GM18870 (cell line): Measurements from ENCODE around the gene PLCXD3.

Source experiments
- ATAC-seq: cut with Tn5 transposase; IDR thresholded peaks from one replicate; pipeline ENCODE4 v1.9.1; 2021; ENCODE audit warnings: moderate library complexity; ENCODE audit not compliant: unreplicated experiment

Gene PLCXD3

GRCh38 chr5:41416336-41416735, 94.1 kb downstream of the PLCXD3 start:
- no peak for ATAC-seq

DNA sequence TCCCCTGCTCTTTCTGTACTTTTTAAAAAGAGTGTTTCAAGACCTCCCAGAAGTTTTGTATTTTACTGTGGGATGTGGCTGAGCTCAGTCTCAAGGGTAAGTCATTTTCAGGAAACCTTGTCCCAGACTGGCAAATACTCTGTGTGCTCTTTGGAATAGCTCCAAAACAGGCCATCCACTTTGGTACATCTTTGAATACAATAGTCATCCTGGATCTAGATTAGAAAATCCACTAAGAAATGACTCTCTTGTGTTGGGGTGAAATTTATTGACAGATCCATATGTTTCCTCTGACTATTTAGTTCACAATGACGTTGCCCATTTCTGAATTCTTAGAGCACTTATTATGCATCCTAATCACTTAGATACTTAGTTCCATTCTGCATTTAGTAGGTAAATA, 95.2 kb downstream of the PLCXD3 start:
- ATAC-seq, result no peak

DNA sequence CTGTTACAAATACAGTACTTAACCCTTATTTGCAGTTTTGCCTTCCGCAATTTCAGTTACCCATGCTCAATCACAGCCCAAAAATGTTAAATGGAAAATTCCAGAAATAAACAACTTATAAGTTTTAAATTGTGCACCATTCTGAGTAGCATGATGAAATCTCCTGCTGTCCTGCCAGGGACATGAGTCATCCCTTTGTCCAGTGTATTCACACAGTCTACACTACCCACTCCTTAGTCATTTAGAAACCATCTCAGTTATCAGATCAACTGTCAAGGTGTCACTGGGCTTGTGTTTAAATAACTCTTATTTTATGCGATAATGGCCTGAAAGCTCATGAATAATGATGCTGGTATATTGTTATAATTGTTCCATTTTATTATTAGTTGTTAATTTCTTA, 95.8 kb downstream of the PLCXD3 start:
- ATAC-seq, result no peak

DNA sequence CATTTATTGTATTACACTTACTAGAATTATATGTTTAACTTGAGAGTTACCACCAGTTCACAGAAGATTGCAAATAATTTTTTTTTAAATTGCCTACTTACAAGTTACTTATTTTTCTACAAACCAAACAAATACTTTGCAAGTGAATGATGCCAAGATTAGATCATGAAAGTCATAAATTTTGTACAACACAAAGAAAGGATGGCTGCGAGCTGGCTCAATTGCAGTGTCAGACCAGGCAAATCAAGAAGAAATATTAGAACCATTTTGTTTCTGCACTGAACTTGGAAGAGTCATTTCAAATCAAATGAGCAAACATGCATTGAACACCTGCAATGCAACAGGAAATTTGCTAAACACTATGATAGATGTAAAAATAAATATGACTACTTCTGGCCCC, 97.3 kb downstream of the PLCXD3 start:
- ATAC-seq, result no peak

DNA sequence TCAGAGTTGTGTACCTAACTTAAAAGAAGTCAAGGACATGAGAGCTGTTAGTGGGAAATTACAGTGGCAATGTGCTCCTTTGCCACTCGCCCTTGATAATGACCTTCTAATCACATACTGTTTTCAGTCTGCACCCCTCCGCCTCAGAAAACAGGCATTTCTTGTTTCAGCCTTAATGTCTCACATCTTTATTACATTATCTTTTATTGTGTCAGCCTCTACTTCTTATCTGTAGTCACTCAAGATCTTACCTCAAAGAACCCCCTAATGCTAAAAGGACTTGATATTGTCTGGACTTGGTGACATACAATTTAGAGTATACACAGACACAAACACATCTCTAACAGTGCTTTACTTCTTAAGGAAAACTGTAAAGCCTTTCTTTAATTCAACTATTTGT, 97.9 kb downstream of the PLCXD3 start:
- no peak for ATAC-seq

DNA sequence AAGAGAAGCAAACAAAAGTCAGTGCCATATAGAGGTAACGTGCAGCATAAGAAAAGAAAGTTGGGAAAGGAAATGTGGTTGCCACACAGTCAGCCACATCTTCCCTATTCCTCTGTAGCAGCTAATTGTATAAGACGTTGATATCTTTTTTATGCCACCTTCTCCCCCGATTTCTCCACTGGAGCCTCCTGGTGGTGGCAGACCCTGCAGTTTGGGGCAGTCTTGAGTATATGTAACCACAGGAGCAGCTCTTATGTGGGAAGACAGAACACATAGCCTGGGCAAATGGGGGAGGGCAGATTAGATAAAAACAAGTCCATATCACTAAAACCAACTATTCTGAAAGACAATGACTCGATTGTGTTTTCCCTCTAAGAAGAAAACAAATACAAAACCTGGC, 99.7 kb downstream of the PLCXD3 start:
- ATAC-seq, result no peak

GRCh38 chr5:41410307-41410706, 100.1 kb downstream of the PLCXD3 start:
- ATAC-seq, result no peak

- ATAC-seq, result no peak
These were observed 101.5 kb downstream of the PLCXD3 start for GRCh38 chr5:41408676-41409443.

DNA sequence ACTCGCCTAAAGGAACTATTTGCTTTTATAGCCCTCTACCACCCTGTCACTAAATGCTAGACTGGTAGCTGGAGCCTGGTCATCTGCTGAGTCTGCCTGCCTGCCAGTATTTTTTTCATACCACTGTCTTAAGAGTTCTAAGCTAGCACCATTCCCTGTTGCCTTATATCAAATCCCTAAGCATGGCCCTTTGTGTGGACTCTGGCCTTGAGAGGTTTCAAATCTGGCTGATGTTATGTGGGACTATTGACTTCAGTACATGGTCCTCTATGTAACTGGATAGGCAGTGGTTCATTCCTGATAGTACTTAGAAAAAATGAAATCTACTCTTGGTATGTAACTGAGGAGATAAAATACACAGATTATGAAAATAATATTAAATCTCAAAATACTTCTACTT, 103.5 kb downstream of the PLCXD3 start:
- ATAC-seq, result no peak

DNA sequence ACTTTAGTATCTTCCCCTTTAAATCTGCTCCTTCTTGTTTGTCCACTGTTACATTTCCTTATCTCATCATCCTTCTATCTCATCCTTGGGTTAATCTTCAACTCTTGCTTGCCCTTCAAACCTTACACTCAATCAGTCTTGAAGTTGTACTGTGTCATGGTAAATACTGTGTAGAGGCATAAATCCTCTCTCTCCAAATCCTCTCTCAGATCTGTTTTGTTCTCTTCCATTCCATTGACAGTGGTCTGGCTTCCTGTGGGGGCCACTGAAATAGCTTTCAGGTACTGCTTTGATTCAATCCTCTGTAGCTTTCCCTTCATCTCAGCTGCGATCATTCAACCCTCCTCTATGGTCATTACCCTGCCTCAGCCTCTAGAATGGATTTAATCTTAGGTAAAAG, 104.0 kb downstream of the PLCXD3 start:
- ATAC-seq, result no peak

DNA sequence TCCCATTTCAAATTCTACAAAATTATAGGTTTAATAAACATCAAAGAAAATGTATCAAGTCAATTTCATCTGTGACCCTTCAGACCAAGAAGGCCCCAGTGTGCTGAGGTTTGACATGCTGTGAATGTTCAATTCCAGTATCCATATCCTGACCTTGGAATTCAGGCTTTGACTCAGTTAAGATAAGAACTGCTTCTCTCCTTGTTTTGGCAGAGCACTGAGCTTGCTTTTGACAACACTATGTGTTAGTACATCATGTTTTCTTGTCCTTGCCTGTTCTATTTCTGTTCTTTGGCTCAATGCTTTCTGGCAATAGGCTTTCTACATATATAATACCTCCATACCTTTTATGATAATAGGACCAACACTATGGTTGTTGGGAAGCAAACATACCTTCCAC, 105.6 kb downstream of the PLCXD3 start:
- no peak for ATAC-seq

DNA sequence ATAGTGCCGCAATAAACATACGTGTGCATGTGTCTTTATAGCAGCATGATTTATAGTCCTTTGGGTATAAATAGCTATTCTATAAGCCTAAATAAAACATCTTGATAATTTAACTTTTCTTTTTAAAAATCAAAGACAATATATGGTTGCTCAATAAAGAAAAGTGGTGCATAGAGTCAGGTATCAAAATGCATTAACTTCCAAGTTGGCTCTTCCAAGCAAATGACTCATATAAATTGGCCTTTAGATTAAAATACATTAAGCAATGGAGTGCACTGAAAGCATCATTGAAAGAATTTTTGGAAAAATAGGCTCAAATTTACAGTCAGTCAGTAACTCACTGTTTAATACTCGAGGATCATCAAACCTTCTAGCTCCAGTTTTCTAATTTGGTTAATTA, 106.6 kb downstream of the PLCXD3 start:
- no peak for ATAC-seq

GRCh38 chr5:41402845-41403244, 107.6 kb downstream of the PLCXD3 start:
- no peak for ATAC-seq

DNA sequence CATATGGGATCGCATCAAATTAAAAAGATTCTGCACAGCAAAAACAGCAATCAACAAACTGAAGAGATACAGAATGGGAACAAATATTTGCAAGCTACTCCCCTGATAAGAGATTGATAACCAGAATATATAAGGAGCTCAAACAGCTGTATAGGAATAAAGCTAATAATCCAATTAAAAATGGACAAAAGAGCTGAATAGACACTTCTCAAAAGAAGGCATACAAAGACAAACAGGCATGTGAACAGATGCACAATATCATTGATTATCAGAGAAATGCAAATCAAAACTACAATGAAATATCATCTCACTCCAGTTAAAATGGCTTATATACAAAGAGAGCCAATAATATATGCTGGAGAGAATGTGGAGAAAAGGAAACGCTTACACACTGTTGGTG, 110.6 kb downstream of the PLCXD3 start:
- ATAC-seq, result no peak

DNA sequence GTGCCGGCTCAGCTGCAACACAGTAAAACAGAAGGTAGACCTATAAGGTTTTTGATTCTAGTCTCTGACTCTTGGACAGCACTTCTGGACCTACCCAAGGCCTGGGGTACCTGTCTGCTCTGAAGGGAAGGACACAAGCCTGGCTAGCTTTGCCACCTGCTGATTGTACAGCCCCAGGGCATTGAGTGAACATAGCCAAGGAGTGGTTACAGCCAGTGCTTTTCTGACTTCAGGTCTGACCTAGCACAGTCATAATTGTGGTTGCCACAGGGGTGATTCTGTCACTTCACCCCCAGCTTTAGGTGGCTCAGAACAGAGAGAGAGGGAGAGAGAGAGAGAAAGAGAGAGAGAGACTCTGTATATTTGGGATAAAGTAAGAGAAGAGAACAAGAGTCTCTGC, 118.4 kb downstream of the PLCXD3 start:
- ATAC-seq, result no peak

GRCh38 chr5:41374631-41375030, 135.8 kb downstream of the PLCXD3 start:
- no peak for ATAC-seq

GRCh38 chr5:41373230-41373629, 137.2 kb downstream of the PLCXD3 start:
- ATAC-seq, result no peak

DNA sequence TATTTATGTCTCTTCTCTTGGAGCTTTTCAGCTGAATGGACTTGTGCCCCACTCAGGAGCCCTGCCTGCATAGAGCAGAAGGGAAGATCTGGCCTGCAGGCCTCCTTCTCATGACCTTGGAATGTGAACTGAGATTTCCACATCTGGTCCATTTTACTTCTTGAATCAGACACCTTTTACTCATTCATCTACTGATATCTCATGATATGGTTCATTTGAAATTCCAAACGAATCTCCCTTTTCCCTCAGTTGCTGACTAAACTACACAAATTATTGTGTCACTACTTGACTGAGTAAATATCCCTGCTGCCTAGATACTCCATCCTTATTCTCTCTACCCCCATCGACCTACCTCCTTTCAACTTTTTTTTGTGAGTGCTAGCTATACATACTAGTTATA, 138.7 kb downstream of the PLCXD3 start:
- no peak for ATAC-seq

DNA sequence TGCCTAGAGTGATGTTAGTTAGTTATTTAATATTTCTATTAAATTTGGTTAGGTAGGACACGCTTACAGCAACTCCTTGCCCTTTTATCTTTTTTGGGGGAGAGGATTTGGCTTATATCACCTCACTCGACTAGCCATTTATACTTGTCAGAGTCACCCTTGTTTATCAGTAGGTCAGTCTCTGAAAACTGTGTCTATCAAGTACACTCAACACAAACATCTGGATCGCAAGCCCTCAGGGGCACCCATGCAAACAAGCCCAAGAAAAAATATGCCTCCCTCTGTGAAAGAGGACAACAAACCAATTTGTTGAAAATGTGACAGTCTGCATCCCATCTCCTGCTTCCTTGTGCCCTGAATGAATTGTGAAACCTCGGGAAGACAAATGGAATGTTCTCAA, 139.9 kb downstream of the PLCXD3 start:
- no peak for ATAC-seq

DNA sequence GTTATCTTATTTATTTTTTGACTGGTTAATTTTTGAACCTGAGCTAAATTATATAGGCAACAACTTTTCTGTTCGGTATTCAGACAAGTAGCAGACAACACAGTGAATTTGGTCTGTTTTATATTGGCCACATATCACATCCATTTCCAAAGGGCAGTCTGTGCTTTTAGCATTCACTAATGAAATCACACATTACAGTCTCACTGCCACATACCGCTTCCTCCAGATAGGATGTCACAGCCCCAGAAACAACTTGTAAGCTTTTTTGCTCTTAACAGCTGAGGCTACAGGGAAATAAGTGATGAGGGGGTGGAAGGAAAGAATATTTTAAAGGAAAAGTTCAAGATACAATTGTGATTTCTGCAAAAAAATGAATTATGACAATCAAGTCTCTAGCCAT, 140.6 kb downstream of the PLCXD3 start:
- no peak for ATAC-seq

DNA sequence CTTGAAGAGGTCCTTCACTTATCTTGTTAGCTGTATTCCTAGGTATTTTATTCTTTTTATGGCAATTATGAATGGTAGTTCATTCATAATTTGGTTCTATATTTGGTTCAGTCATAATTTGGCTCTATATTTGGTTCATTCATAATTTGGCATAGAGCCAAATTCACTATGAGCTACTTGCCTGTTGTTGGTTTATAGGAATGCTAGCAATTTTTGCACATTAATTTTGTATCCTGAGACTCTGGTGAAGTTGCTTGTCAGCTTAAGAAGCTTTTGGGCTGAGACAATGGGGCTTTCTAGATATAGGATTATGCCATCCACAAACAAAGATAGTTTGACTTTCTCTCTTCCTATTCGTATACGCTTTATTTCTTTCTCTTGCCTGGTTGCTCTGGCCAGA, 142.2 kb downstream of the PLCXD3 start:
- no peak for ATAC-seq

GRCh38 chr5:41365369-41365768, 145.0 kb downstream of the PLCXD3 start:
- ATAC-seq, result no peak

DNA sequence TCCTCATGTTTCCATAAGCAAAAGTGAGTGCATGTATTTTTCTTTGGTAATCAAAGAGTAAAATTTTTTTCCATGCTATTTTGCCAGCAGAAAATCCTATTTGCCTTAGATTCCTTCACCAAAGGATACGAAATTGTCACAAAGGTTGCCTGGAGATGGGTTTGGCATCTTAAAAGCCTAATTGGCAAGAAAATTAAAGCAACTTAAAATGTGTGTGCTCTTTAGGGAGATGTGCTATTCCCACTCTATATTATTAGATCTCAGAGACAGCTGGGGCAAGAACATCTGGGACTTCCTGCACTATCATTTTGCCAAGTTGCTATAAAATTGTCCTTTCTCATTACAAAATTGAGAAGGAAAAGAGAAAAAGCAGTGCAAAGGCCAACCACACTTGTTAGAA, 146.1 kb downstream of the PLCXD3 start:
- ATAC-seq, result no peak
